OCI-LY1 (cell line): ENCODE results near the gene UHRF2.

Source experiments
- EZH2 ChIP-seq: fragments of 200-600 bp; sonication (generic), shearing (Covaris generic); IDR thresholded peaks from 2 replicates; pipeline ENCODE4 v1.8.0; 2017; ENCODE audit warnings: borderline replicate concordance, mixed run types, mild to moderate bottlenecking, antibody characterized with exemption, low read length, moderate library complexity, mixed read lengths
- TF ChIP-seq, protein P1 (sequence below): fragments of 200-600 bp; sonication (generic), shearing (Covaris generic); IDR thresholded peaks from 2 replicates; pipeline ENCODE4 v1.5.1; 2017; ENCODE audit warnings: mild to moderate bottlenecking, antibody characterized with exemption, low read length, moderate library complexity, mixed read lengths

DNA sequence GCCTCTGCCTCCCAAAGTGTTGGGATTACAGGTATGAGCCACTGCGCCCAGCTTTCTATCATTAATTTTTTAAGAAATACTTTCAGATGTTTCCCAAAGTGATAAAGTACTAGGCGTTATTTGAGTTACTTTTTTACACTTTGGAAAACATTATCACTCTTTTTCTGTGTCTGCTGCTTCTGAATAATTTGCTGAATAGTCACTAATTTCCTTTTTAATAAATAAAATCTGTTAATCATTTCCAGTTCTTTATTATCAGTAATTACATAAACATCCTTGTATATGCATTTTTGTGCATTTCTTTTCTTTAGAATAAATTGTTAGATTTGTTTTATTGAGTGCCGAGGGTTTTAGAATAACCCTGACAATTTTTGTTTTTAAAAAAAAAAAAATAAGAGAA, 48.6 kb downstream of the UHRF2 start:
- TF ChIP-seq, protein P1, sequence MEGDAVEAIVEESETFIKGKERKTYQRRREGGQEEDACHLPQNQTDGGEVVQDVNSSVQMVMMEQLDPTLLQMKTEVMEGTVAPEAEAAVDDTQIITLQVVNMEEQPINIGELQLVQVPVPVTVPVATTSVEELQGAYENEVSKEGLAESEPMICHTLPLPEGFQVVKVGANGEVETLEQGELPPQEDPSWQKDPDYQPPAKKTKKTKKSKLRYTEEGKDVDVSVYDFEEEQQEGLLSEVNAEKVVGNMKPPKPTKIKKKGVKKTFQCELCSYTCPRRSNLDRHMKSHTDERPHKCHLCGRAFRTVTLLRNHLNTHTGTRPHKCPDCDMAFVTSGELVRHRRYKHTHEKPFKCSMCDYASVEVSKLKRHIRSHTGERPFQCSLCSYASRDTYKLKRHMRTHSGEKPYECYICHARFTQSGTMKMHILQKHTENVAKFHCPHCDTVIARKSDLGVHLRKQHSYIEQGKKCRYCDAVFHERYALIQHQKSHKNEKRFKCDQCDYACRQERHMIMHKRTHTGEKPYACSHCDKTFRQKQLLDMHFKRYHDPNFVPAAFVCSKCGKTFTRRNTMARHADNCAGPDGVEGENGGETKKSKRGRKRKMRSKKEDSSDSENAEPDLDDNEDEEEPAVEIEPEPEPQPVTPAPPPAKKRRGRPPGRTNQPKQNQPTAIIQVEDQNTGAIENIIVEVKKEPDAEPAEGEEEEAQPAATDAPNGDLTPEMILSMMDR: no peak
- TF ChIP-seq EZH2: no peak
